H1 (cell line): ENCODE measurements around the gene BSND. TPM values are rescaled to one million over a fixed set of nuclear protein-coding genes. Genes with fewer than 3 reads are reported as not detected.

Experiments used
- CTCF ChIA-PET: fragments of 300-600 bp; sonication (Branson Sonifier 250); formaldehyde crosslinking; loops from one replicate; lab custom pipeline; 2021; ENCODE audit not compliant: partially characterized antibody; lab: Charles Lee
- POLR2A ChIA-PET: fragments of 300-600 bp; sonication (Branson Sonifier 250); formaldehyde crosslinking; loops from one replicate; lab custom pipeline; 2021; ENCODE audit warnings: inconsistent platforms; ENCODE audit not compliant: partially characterized antibody; lab: Charles Lee
- DNase-seq, 2 experiments: peaks; one replicate each; pipeline versions ENCODE4 v3.0.0 to v3.0.0-alpha.2; 2010 to 2022; ENCODE audit warnings: low spot score in 2 of 2, low read depth in 1 of 2, mixed read lengths in 1 of 2
- FAIRE-seq: peaks from 2 replicates; lab custom pipeline; 2011; peaks lifted over from hg19 to GRCh38; lab: Jason Lieb, UNC
- H2AFZ ChIP-seq: 2 replicates; pipeline ENCODE4 v1.8.1; 2012; ENCODE audit warnings: low read length, inconsistent platforms
- H2AK5ac ChIP-seq: 2 replicates; pipeline ENCODE4 v1.6.1; 2013; ENCODE audit warnings: low read depth, low read length
- H2BK120ac ChIP-seq: replicated peaks from 2 replicates; pipeline ENCODE3; 2013; ENCODE audit warnings: low read depth, low read length, inconsistent platforms
- H2BK12ac ChIP-seq: 2 replicates; pipeline ENCODE4 v1.6.1; 2013; ENCODE audit warnings: low read depth, low read length
- H2BK15ac ChIP-seq: 2 replicates; pipeline ENCODE4 v1.6.1; 2013; ENCODE audit warnings: low read length
- H2BK20ac ChIP-seq: 2 replicates; pipeline ENCODE4 v1.6.1; 2013; ENCODE audit warnings: low read length
- H2BK5ac ChIP-seq: 2 replicates; pipeline ENCODE4 v1.6.1; 2013; ENCODE audit warnings: low read depth, low read length
- H3K14ac ChIP-seq: 2 replicates; pipeline ENCODE4 v1.6.1; 2013; ENCODE audit warnings: inconsistent platforms; ENCODE audit not compliant: insufficient read length
- H3K18ac ChIP-seq: 2 replicates; pipeline ENCODE4 v1.6.1; 2013; ENCODE audit warnings: low read length; ENCODE audit errors: extremely low read depth
- H3K23ac ChIP-seq: 2 replicates; pipeline ENCODE4 v1.6.1; 2013; ENCODE audit warnings: inconsistent platforms; ENCODE audit not compliant: insufficient read length
- H3K23me2 ChIP-seq: 2 replicates; pipeline ENCODE4 v1.6.1; 2013; ENCODE audit warnings: low read depth, low read length
- H3K27ac ChIP-seq: 2 replicates; pipeline ENCODE4 v1.6.1; 2011; ENCODE audit warnings: low read depth, low read length, inconsistent platforms
- H3K27me3 ChIP-seq, 4 experiments: replicated peaks in 1 of 4; 1 replicate in 1 of 4; 2 replicates in 3 of 4; pipeline versions ENCODE4 v1.6.1 to v1.8.1; 2011 to 2013; ENCODE audit warnings: low read length in 3 of 4, mild to moderate bottlenecking in 3 of 4, inconsistent platforms in 2 of 4, mixed read lengths in 2 of 4, moderate library complexity in 1 of 4; ENCODE audit not compliant: control insufficient read depth in 3 of 4, insufficient read depth in 3 of 4; ENCODE audit errors: extremely low read depth in 1 of 4
- H3K36me3 ChIP-seq, 4 experiments: 2 replicates each; pipeline versions ENCODE4 v1.6.1 to v1.8.1; 2011 to 2013; ENCODE audit warnings: mild to moderate bottlenecking in 4 of 4, low read length in 3 of 4, moderate library complexity in 2 of 4, control low read depth in 1 of 4, inconsistent platforms in 1 of 4; ENCODE audit not compliant: insufficient read depth in 4 of 4, control insufficient read depth in 2 of 4
- H3K4ac ChIP-seq: replicated peaks from 2 replicates; pipeline ENCODE3; 2013; ENCODE audit warnings: low read length, low read depth, mixed read lengths, inconsistent platforms; ENCODE audit not compliant: insufficient read length
- H3K4me1 ChIP-seq, 4 experiments: replicated peaks in 1 of 4; 1 replicate in 1 of 4; 2 replicates in 3 of 4; pipeline versions ENCODE4 v1.6.1 to v1.8.1; 2011 to 2013; ENCODE audit warnings: low read length in 3 of 4, inconsistent platforms in 2 of 4, mixed read lengths in 1 of 4; ENCODE audit not compliant: insufficient read depth in 4 of 4, control insufficient read depth in 3 of 4
- H3K4me2 ChIP-seq, 2 experiments: 2 replicates each; pipeline versions ENCODE4 v1.6.1 to v1.8.1; 2011 to 2013; ENCODE audit warnings: low read depth in 2 of 2, low read length in 2 of 2, control low read depth in 1 of 2, inconsistent platforms in 1 of 2, mild to moderate bottlenecking in 1 of 2; ENCODE audit not compliant: insufficient read depth in 1 of 2
- H3K4me3 ChIP-seq, 4 experiments: fragments of 200-600, 300-600 bp in 1 of 4; sonication (generic), shearing (Covaris generic), sonication (Bioruptor Twin) in 1 of 4; 2 replicates each; pipeline versions ENCODE4 v1.5.1 to v1.8.1; 2011 to 2016; ENCODE audit warnings: low read length in 4 of 4, low read depth in 3 of 4, control low read depth in 2 of 4, inconsistent platforms in 2 of 4, mild to moderate bottlenecking in 2 of 4, mixed read lengths in 1 of 4, moderate library complexity in 1 of 4; ENCODE audit not compliant: insufficient read depth in 2 of 4; ENCODE audit errors: extremely low read depth in 1 of 4
- H3K56ac ChIP-seq: replicated peaks from 2 replicates; pipeline ENCODE3; 2013; ENCODE audit warnings: low read depth, mild to moderate bottlenecking, mixed read lengths, low read length, inconsistent platforms; ENCODE audit not compliant: insufficient read length
- H3K79me1 ChIP-seq: 2 replicates; pipeline ENCODE4 v1.6.1; 2013; ENCODE audit warnings: low read depth, low read length, control low read depth
- H3K79me2 ChIP-seq, 2 experiments: 2 replicates each; pipeline versions ENCODE4 v1.6.1 to v1.8.1; 2012 to 2013; ENCODE audit warnings: low read length in 2 of 2, mild to moderate bottlenecking in 2 of 2, inconsistent platforms in 1 of 2; ENCODE audit not compliant: insufficient read depth in 2 of 2, control insufficient read depth in 1 of 2
- H3K9ac ChIP-seq, 4 experiments: replicated peaks in 1 of 4; 1 replicate in 1 of 4; 2 replicates in 3 of 4; pipeline versions ENCODE4 v1.6.1 to v1.8.1; 2011 to 2013; ENCODE audit warnings: low read depth in 3 of 4, low read length in 3 of 4, control low read depth in 2 of 4, mild to moderate bottlenecking in 2 of 4, moderate library complexity in 2 of 4, inconsistent platforms in 1 of 4; ENCODE audit errors: extremely low read depth in 1 of 4
- H3K9me3 ChIP-seq, 2 experiments: 2 replicates each; pipeline versions ENCODE4 v1.6.1 to v1.8.1; 2012 to 2013; ENCODE audit warnings: mild to moderate bottlenecking in 2 of 2, moderate library complexity in 2 of 2, control low read depth in 1 of 2, inconsistent platforms in 1 of 2, low read depth in 1 of 2, low read length in 1 of 2, mixed read lengths in 1 of 2; ENCODE audit not compliant: insufficient read depth in 2 of 2
- H4K20me1 ChIP-seq, 2 experiments: replicated peaks in 1 of 2; 2 replicates each; pipeline versions ENCODE3 to v1.8.1; 2011 to 2013; ENCODE audit warnings: inconsistent platforms in 2 of 2, low read length in 2 of 2, mild to moderate bottlenecking in 1 of 2; ENCODE audit not compliant: insufficient read depth in 2 of 2, control insufficient read depth in 1 of 2
- H4K5ac ChIP-seq: 2 replicates; pipeline ENCODE4 v1.6.1; 2013; ENCODE audit warnings: low read length, low read depth, mixed read lengths, inconsistent platforms; ENCODE audit not compliant: insufficient read length
- H4K8ac ChIP-seq: 2 replicates; pipeline ENCODE4 v1.8.0; 2013; ENCODE audit warnings: mild to moderate bottlenecking, moderate library complexity, low read length, inconsistent platforms; ENCODE audit not compliant: insufficient read depth; ENCODE audit errors: extremely low read depth
- H4K91ac ChIP-seq: replicated peaks from 2 replicates; pipeline ENCODE3; 2013; ENCODE audit warnings: low read length, mixed read lengths, inconsistent platforms; ENCODE audit not compliant: insufficient read length
- CREB1 ChIP-seq: IDR thresholded peaks from 2 replicates; pipeline ENCODE4 v1.6.1; 2012; ENCODE audit warnings: inconsistent platforms
- WGBS, 2 experiments: shearing (Covaris generic) in 1 of 2; methylation state at CpG; one replicate each; pipeline versions ENCODE4 v1.1.6 to v1.1.7; 2013 to 2015; ENCODE audit warnings: low lambda C conversion rate in 2 of 2, mixed read lengths in 2 of 2, inconsistent platforms in 1 of 2, low coverage in 1 of 2, missing lambda C conversion rate in 1 of 2; ENCODE audit not compliant: insufficient replicate concordance in 2 of 2, insufficient coverage in 1 of 2, insufficient read length in 1 of 2; ENCODE audit errors: extremely low coverage in 1 of 2, missing lambda C conversion rate in 1 of 2; 5-methylcytosine and 5-hydroxymethylcytosine counted together
- polyA plus RNA-seq, 7 experiments: library from polyadenylated mRNA; depleted of rRNA in 3 of 7; stranded (reverse) in 5 of 7; unstranded in 2 of 7; fragments of >200 nt in 5 of 7; fragments of 200-250 nt in 2 of 7; gene quantifications; 1 replicate in 5 of 7; 2 replicates in 1 of 7; 4 replicates in 1 of 7; pipeline versions ENCODE4 v1.2.1 to v1.2.3, GENCODE V29; 2011 to 2013; ENCODE audit warnings: missing spikeins in 2 of 7, mixed read lengths in 2 of 7
- total RNA-seq: library from RNA; stranded (reverse); fragmentation: NEBNext Ultra II Directional; extraction: Animal tissue kit (Norgen Biotek cat#: 25700); gene quantifications from 2 replicates; pipeline ENCODE4 v1.2.1, GENCODE V29; 2021

BSND gene
- total and polyA plus RNA-seq, 2 of the 8 experiments (the other 6 are each of a cell fraction or from before 2014, with no cell fraction given) = 0.43 to 0.68 TPM

- Histone ChIP-seq H2AK5ac (no peak overlapping the region), H4K20me1 (peaks cover 0 to 4% of the 10 kb centered on the region in 2 experiments), H3K4me3 (no peak overlapping the region), H3K36me3 (no peaks in the 10 kb centered on the region), H4K8ac (no peak overlapping the region), H2BK120ac (no peak overlapping the region), H3K27me3 (peaks cover 4 to 58% (median 42%) of the 10 kb centered on the region in 4 experiments), H2BK15ac (no peak overlapping the region), H2BK20ac (no peak overlapping the region), H3K14ac (no peak overlapping the region), H3K79me2 (no peaks in the 10 kb centered on the region; a peak in 1 of 4 replicates), H3K4ac (no peak overlapping the region), H3K79me1 (no peaks in the 10 kb centered on the region), H2AFZ (no peak overlapping the region), H2BK5ac (no peak overlapping the region), H3K27ac (no peak overlapping the region), H3K56ac (no peak overlapping the region), H3K23ac (no peak overlapping the region), H4K5ac (no peak overlapping the region), H3K9me3 (no peaks in the 10 kb centered on the region), H3K18ac (no peak overlapping the region), H3K23me2 (peaks cover 11% of the 10 kb centered on the region; the same call in 1 of the 2 replicates), H3K4me2 (no peak overlapping the region), H2BK12ac (no peak overlapping the region), H4K91ac (no peak overlapping the region), H3K9ac (no peak overlapping the region), H3K4me1 (peaks cover 0 to 9% (median 8%) of the 10 kb centered on the region in 4 experiments; a peak in 6 of 7 replicates)
- ChIA-PET POLR2A (interaction anchor here (1.1 kb wide), 1 partner anchor 8 kb away, joined by 3 read pairs; no protein-coding TSS in a partner anchor), CTCF (interaction anchor here (0.9 to 11.0 kb wide), 8 partner anchors 9 to 589 kb away, joined by 3 to 511 read pairs (median 4); no protein-coding TSS in a partner anchor)
- WGBS, 2 experiments = 93% methylated on average over 4 of the region's 4 CpGs; no CpG with 5 or more reads in 1 of the 2 experiments
- DNase-seq = no peak
- no peak for FAIRE-seq
- TF ChIP-seq CREB1 = no peak
- TF ChIP-seq, all 59 proteins: peak for 0
Measured at GRCh38 chr1:55001311-55001710, 2.6 kb downstream of the BSND start.
